Keratinocyte (primary cell): Measurements from ENCODE around the gene SLC9A2.

ENCODE experiments used
- CTCF ChIP-seq, 3 experiments: IDR thresholded peaks in 1 of 3; conservative IDR thresholded peaks in 1 of 3; optimal IDR thresholded peaks in 1 of 3; 2 replicates in 2 of 3; 3 replicates in 1 of 3; pipeline versions ENCODE3 to v1.5.1; 2011; ENCODE audit warnings: low read length in 3 of 3, mild to moderate bottlenecking in 3 of 3, moderate library complexity in 2 of 3, control low read depth in 1 of 3, inconsistent platforms in 1 of 3; ENCODE audit not compliant: insufficient read depth in 2 of 3; ENCODE audit errors: extremely low read depth in 1 of 3
- EZH2 ChIP-seq: IDR thresholded peaks from one replicate; pipeline ENCODE4 v1.6.1; 2012; ENCODE audit warnings: inconsistent platforms, mild to moderate bottlenecking, low read length, moderate library complexity

- no peak for TF ChIP-seq CTCF (optimal IDR thresholded peaks at IDR 0.05 in 1 of 3, IDR thresholded peaks at IDR 0.05 in 1 of 3, conservative IDR thresholded peaks at IDR 0.05 in 1 of 3; ENCODE audit: extremely low read depth in 1 of 3, insufficient read depth in 2 of 3, low read length in 3 of 3)
- no peak for TF ChIP-seq EZH2
These were observed 2.3 kb downstream of the SLC9A2 start for GRCh38 chr2:102621630-102622029.
